HepG2 (cell line): ENCODE measurements around the gene NAPB. TPM values are rescaled to one million over a fixed set of nuclear protein-coding genes. Genes with fewer than 3 reads are reported as not detected.

Experiments
- DMTF1 ChIP-seq: sonication (generic); formaldehyde crosslinking; IDR thresholded peaks from 2 replicates; pipeline ENCODE4 v1.4.0; 2020; ENCODE audit warnings: mild to moderate bottlenecking, missing genetic modification reagents
- DNMT1 ChIP-seq: sonication (generic); formaldehyde crosslinking; IDR thresholded peaks from 2 replicates; pipeline ENCODE4 v1.5.1; 2020; ENCODE audit warnings: mild to moderate bottlenecking, missing genetic modification reagents
- HDAC6 ChIP-seq: fragments of 200-600 bp; sonication (generic); IDR thresholded peaks from 2 replicates; pipeline ENCODE4 v1.7.0; 2017; ENCODE audit warnings: mild to moderate bottlenecking, antibody characterized with exemption, low read length, low read depth
- KMT2A ChIP-seq: sonication (generic); formaldehyde crosslinking; IDR thresholded peaks from 2 replicates; pipeline ENCODE4 v1.4.0; 2020; ENCODE audit warnings: missing genetic modification reagents
- LCORL ChIP-seq, 2 experiments: fragments of 450-650 bp in 1 of 2; sonication (generic) in 1 of 2; formaldehyde crosslinking in 1 of 2; IDR thresholded peaks; 2 replicates each; pipeline versions ENCODE4 v1.5.0 to v1.6.1; 2017 to 2020; ENCODE audit warnings: antibody characterized with exemption in 1 of 2, missing genetic modification reagents in 1 of 2
- NBN ChIP-seq: fragments of 450-650 bp; conservative IDR thresholded peaks from 2 replicates; pipeline ENCODE4 v1.6.1; 2017
- NFKB2 ChIP-seq: sonication (generic); formaldehyde crosslinking; IDR thresholded peaks from 2 replicates; pipeline ENCODE4 v1.4.0; 2020; ENCODE audit warnings: missing genetic modification reagents, borderline replicate concordance
- PRDM4 ChIP-seq: sonication (generic); formaldehyde crosslinking; IDR thresholded peaks from 2 replicates; pipeline ENCODE4 v1.9.0; 2021; ENCODE audit warnings: missing genetic modification reagents, borderline replicate concordance
- RARG ChIP-seq: sonication (generic); formaldehyde crosslinking; IDR thresholded peaks from 2 replicates; pipeline ENCODE4 v1.4.0; 2020; ENCODE audit warnings: low read depth, mild to moderate bottlenecking, missing genetic modification reagents
- SNAPC2 ChIP-seq: sonication (generic); formaldehyde crosslinking; IDR thresholded peaks from 2 replicates; pipeline ENCODE4 v1.8.1; 2022; ENCODE audit warnings: mild to moderate bottlenecking, missing genetic modification reagents
- TOE1 ChIP-seq: sonication (generic); formaldehyde crosslinking; IDR thresholded peaks from 2 replicates; pipeline ENCODE4 v1.4.0; 2020; ENCODE audit warnings: mild to moderate bottlenecking, missing genetic modification reagents
- ZBTB43 ChIP-seq: sonication (generic); formaldehyde crosslinking; conservative IDR thresholded peaks from 2 replicates; pipeline ENCODE4 v1.4.0; 2020; ENCODE audit warnings: missing genetic modification reagents
- ZNF382 ChIP-seq: sonication (generic); formaldehyde crosslinking; IDR thresholded peaks from 2 replicates; pipeline ENCODE4 v1.5.0; 2020; ENCODE audit warnings: missing genetic modification reagents, mild to moderate bottlenecking, borderline replicate concordance
- ZNF432 ChIP-seq: sonication (generic); formaldehyde crosslinking; IDR thresholded peaks from 2 replicates; pipeline ENCODE4 v1.5.0; 2020; ENCODE audit warnings: missing genetic modification reagents, mild to moderate bottlenecking, borderline replicate concordance
- ZNF703 ChIP-seq: sonication (generic); formaldehyde crosslinking; IDR thresholded peaks from 2 replicates; pipeline ENCODE4 v1.5.1; 2020; ENCODE audit warnings: missing genetic modification reagents, mild to moderate bottlenecking, moderate library complexity, borderline replicate concordance
- polyA plus RNA-seq, 8 experiments: library from polyadenylated mRNA; depleted of rRNA in 3 of 8; stranded (reverse) in 7 of 8; unstranded in 1 of 8; fragments of >200 nt; fragmentation: Illumina TruSeq in 4 of 8; extraction: Trizol in 4 of 8; gene quantifications; 2 replicates each; pipeline versions ENCODE4 v1.2.1 to v1.2.3, GENCODE V29; 2011 to 2016; ENCODE audit warnings: low read depth in 4 of 8, missing spikeins in 1 of 8, mixed read lengths in 1 of 8; ENCODE audit not compliant: insufficient read depth in 1 of 8
- total RNA-seq, 5 experiments: library from RNA; depleted of rRNA; stranded (reverse); fragments of >200 nt; fragmentation: Illumina TruSeq; extraction: Trizol; gene quantifications; 2 replicates each; pipeline ENCODE4 v1.2.3, GENCODE V29; 2016; ENCODE audit warnings: low read depth in 1 of 5
- TF ChIP-seq, protein P1 (sequence below), 2 experiments: fragments of 450-650 bp in 1 of 2; sonication (generic) in 1 of 2; formaldehyde crosslinking; IDR thresholded peaks; 2 replicates each; pipeline versions ENCODE4 v1.5.0 to v1.8.0; 2020 to 2022; ENCODE audit warnings: mild to moderate bottlenecking in 1 of 2, missing genetic modification reagents in 1 of 2
- TF ChIP-seq, protein P2 (sequence below): sonication (generic); IDR thresholded peaks from 2 replicates; pipeline ENCODE4 v1.6.1; 2016; ENCODE audit warnings: low read depth, borderline replicate concordance
- TF ChIP-seq, protein P3 (sequence below): sonication (generic); formaldehyde crosslinking; IDR thresholded peaks from 2 replicates; pipeline ENCODE4 v1.4.0; 2020; ENCODE audit warnings: missing genetic modification reagents

The NAPB gene
- total and polyA plus RNA-seq, 2 of the 13 experiments (the other 11 are each of a cell fraction or from before 2014, with no cell fraction given) = 15.2 to 16.1 TPM

DNA sequence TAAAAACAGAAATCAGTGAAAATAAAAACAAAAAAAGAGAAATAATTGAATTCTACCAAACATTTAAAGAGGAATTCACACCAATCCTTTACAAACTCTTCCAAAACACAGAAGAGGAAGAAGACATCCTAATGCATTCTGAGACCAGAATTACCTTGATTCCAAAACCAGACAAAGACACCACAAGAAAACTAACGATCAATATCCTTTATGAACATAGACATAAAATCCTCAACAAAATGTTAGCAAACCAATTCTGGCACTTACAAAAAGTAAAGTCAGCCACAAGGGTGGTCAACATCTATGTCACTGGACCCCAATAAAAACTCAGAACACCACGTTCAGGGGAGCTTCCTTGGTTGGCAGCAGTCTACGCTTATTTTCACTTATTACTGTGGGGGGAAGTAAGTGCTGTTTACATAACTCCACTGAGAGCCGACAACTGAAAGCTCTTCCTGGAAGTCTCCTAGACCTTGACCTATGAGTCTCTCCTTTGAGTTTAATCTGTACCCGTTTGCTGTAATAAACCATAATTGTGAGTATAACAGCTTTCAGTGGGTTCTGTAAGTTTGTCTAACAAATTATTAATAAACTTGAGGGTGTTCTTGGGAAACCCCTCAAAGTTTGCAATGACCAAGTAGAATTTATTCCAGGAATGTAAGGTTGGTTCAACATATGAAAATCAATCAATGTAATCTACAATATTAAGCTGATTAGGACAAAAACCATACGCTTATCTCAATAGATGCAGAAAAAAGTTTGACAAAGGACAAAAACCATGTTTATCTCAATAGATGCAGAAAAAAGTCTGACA, 34.8 kb downstream of the NAPB start (continued):
- no peak for TF ChIP-seq ZNF703
- no peak for TF ChIP-seq NBN
- TF ChIP-seq, protein P1, sequence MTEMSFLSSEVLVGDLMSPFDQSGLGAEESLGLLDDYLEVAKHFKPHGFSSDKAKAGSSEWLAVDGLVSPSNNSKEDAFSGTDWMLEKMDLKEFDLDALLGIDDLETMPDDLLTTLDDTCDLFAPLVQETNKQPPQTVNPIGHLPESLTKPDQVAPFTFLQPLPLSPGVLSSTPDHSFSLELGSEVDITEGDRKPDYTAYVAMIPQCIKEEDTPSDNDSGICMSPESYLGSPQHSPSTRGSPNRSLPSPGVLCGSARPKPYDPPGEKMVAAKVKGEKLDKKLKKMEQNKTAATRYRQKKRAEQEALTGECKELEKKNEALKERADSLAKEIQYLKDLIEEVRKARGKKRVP (CRISPR knock-in tag; IDR thresholded peaks at IDR 0.05) = peak in 1 of 2 experiments; percentile 26; a peak in 1 of 4 replicates
- no peak for TF ChIP-seq PRDM4 (CRISPR knock-in tag)
- no peak for TF ChIP-seq KMT2A (CRISPR knock-in tag)
- no peak for TF ChIP-seq HDAC6
- TF ChIP-seq ZNF382 (CRISPR knock-in tag) = no peak
- TF ChIP-seq TOE1 = no peak
- TF ChIP-seq, protein P2, sequence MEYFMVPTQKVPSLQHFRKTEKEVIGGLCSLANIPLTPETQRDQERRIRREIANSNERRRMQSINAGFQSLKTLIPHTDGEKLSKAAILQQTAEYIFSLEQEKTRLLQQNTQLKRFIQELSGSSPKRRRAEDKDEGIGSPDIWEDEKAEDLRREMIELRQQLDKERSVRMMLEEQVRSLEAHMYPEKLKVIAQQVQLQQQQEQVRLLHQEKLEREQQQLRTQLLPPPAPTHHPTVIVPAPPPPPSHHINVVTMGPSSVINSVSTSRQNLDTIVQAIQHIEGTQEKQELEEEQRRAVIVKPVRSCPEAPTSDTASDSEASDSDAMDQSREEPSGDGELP = peak; percentile 22; the same call in 1 of the 2 replicates
- TF ChIP-seq LCORL (IDR thresholded peaks at IDR 0.05) = no peak
- no peak for TF ChIP-seq LCORL (CRISPR knock-in tag; IDR thresholded peaks at IDR 0.05)
- TF ChIP-seq RARG = no peak
- TF ChIP-seq, protein P3, sequence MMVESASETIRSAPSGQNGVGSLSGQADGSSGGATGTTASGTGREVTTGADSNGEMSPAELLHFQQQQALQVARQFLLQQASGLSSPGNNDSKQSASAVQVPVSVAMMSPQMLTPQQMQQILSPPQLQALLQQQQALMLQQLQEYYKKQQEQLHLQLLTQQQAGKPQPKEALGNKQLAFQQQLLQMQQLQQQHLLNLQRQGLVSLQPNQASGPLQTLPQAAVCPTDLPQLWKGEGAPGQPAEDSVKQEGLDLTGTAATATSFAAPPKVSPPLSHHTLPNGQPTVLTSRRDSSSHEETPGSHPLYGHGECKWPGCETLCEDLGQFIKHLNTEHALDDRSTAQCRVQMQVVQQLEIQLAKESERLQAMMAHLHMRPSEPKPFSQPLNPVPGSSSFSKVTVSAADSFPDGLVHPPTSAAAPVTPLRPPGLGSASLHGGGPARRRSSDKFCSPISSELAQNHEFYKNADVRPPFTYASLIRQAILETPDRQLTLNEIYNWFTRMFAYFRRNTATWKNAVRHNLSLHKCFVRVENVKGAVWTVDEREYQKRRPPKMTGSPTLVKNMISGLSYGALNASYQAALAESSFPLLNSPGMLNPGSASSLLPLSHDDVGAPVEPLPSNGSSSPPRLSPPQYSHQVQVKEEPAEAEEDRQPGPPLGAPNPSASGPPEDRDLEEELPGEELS (CRISPR knock-in tag) = 0 out of 2 replicates have a peak, but pooled peaks have one; percentile 31
- TF ChIP-seq DMTF1 (CRISPR knock-in tag) = no peak
- TF ChIP-seq ZNF432 (CRISPR knock-in tag) = no peak
- TF ChIP-seq ZBTB43 (CRISPR knock-in tag) = no peak
- no peak for TF ChIP-seq NFKB2 (CRISPR knock-in tag)
- TF ChIP-seq SNAPC2 (CRISPR knock-in tag) = 0 out of 2 replicates have a peak, but pooled peaks have one; percentile 35
- TF ChIP-seq DNMT1 (CRISPR knock-in tag) = no peak
